Keratinocyte (primary cell): ENCODE results near the gene REM1.

Experiments used
- CTCF ChIP-seq, 3 experiments: IDR thresholded peaks in 1 of 3; conservative IDR thresholded peaks in 1 of 3; optimal IDR thresholded peaks in 1 of 3; 2 replicates in 2 of 3; 3 replicates in 1 of 3; pipeline versions ENCODE3 to v1.5.1; 2011; ENCODE audit warnings: low read length in 3 of 3, mild to moderate bottlenecking in 3 of 3, moderate library complexity in 2 of 3, control low read depth in 1 of 3, inconsistent platforms in 1 of 3; ENCODE audit not compliant: insufficient read depth in 2 of 3; ENCODE audit errors: extremely low read depth in 1 of 3
- EZH2 ChIP-seq: IDR thresholded peaks from one replicate; pipeline ENCODE4 v1.6.1; 2012; ENCODE audit warnings: inconsistent platforms, mild to moderate bottlenecking, low read length, moderate library complexity

DNA sequence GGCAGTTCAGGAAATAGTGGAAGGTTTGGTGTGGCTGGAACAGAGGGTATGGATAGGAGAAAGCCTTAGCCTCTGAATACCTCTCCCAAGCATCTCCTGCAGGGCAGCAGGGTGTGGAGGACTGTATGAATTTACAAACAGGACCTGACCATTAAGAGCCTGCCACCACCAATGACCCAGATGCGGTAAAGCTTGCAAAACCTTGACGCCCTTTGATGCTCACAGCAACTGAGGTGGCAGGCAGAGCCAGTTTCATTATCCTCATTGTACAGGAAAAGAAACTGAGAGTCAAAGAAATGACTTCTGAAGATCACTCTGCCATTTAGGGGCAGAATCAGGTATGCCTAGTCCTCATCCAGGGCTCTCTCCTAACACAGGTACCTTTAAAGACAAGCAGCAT lies 41.6 kb downstream of the REM1 start:
- TF ChIP-seq CTCF (optimal IDR thresholded peaks at IDR 0.05 in 1 of 3, IDR thresholded peaks at IDR 0.05 in 1 of 3, conservative IDR thresholded peaks at IDR 0.05 in 1 of 3; ENCODE audit: extremely low read depth in 1 of 3, insufficient read depth in 2 of 3, low read length in 3 of 3), result no peak
- TF ChIP-seq EZH2, result no peak
